GM20000 (cell line): ENCODE data around the gene ITGAD.

Experiments used
- DNase-seq: peaks from one replicate; pipeline ENCODE4 v3.0.0; 2012; ENCODE audit warnings: low spot score
- TF ChIP-seq, protein P1 (sequence below): IDR thresholded peaks from 2 replicates; pipeline ENCODE4 v1.5.1; 2012; ENCODE audit warnings: mild to moderate bottlenecking, control low read depth; ENCODE audit errors: extremely low read depth, missing control alignments

Gene ITGAD

DNA sequence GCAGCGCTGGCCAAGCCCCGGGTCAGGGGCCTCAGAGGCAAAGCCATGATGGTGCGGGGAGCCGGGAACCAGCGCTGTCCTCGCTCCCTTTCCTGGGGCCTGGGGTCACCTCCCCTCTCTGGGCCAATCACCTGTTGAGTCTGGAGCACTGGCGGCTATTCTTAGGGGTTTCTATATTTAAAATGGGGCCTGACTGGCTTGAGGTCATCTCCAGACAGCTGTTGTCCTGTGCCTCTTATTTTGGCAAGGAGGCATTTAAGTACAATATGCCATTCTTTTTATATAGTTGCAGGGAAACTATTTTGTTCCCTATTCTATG lies 35.1 kb downstream of the ITGAD start, which contains the start of gene COX6A2:
COX6A2 (minus strand) TSS at position 82 of the 319 bp plus-strand sequence; CDS start at position 47, 35 bp downstream.
- TF ChIP-seq, protein P1, sequence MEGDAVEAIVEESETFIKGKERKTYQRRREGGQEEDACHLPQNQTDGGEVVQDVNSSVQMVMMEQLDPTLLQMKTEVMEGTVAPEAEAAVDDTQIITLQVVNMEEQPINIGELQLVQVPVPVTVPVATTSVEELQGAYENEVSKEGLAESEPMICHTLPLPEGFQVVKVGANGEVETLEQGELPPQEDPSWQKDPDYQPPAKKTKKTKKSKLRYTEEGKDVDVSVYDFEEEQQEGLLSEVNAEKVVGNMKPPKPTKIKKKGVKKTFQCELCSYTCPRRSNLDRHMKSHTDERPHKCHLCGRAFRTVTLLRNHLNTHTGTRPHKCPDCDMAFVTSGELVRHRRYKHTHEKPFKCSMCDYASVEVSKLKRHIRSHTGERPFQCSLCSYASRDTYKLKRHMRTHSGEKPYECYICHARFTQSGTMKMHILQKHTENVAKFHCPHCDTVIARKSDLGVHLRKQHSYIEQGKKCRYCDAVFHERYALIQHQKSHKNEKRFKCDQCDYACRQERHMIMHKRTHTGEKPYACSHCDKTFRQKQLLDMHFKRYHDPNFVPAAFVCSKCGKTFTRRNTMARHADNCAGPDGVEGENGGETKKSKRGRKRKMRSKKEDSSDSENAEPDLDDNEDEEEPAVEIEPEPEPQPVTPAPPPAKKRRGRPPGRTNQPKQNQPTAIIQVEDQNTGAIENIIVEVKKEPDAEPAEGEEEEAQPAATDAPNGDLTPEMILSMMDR, result no peak
- DNase-seq, result no peak

GRCh38 chr16:31428638-31429247 lies 35.6 kb downstream of the ITGAD start:
- DNase-seq, result no peak
- TF ChIP-seq, protein P1, result no peak

- DNase-seq, result no peak
- TF ChIP-seq, protein P1, result no peak
Observed at GRCh38 chr16:31429314-31429713, 36.2 kb downstream of the ITGAD start.

GRCh38 chr16:31429796-31430195 lies 36.7 kb downstream of the ITGAD start:
- TF ChIP-seq, protein P1, result no peak
- no peak for DNase-seq

DNA sequence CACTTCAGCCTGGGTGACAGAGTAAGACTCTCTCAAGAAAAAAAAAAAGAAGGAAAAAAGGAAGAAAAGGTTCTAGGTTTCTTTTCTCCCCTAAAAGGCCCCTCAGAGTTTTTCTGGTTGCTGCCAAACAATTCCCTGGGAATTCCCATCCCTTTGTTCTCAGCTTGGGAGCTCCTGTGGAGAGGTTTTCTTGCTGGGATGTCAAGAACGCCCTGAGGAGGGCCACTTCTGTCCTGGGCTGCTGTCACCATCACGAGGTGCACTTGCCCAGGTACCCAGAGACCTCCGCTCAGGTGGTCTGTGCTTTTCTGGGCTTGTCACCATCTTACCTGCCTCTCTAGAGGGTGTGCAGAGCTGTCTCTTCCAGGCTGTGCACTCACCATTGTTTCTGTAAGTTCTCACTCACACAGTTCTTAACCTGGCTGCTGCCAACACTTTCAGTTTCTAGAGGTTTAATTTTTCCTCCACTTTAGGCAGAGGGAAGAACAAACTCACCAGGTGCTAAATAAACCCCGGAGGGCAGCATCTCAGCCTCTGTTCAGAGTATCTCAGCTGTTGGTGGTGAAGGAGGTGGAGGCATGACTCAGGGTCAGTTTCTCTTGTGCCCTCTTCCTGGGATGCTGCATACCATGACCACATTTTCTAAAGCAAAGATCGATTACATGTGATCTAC lies 37.4 kb downstream of the ITGAD start:
- TF ChIP-seq, protein P1, result no peak
- no peak for DNase-seq

GRCh38 chr16:31435341-31436220 lies 42.4 kb downstream of the ITGAD start:
- TF ChIP-seq, protein P1, result no peak
- DNase-seq, result no peak
